HG02623 (cell line): Measurements from ENCODE around the gene PTCD3.

ENCODE experiments used
- ATAC-seq: cut with Tn5 transposase; IDR thresholded peaks from one replicate; pipeline ENCODE4 v1.9.1; 2021; ENCODE audit warnings: moderate library complexity; ENCODE audit not compliant: unreplicated experiment

PTCD3 gene

DNA sequence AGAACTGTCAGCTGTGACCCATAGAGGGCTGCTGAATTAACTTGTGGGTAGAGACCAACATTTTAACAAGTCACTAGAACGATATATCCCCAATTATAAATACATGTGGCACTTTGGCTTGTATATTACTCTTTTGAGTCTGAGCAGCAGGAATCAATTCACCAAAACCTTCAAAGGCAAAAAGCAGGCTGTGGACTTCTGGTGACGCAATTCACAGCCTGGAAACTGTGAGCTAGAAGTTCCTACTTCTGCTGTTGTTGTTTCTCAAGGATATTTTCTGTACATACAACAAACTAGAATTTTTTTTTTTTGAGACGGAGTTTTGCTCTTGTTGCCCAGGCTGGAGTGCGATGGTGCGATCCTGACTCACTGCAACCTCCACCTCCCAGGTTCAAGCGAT, 37.3 kb downstream of the PTCD3 start:
- no peak for ATAC-seq

DNA sequence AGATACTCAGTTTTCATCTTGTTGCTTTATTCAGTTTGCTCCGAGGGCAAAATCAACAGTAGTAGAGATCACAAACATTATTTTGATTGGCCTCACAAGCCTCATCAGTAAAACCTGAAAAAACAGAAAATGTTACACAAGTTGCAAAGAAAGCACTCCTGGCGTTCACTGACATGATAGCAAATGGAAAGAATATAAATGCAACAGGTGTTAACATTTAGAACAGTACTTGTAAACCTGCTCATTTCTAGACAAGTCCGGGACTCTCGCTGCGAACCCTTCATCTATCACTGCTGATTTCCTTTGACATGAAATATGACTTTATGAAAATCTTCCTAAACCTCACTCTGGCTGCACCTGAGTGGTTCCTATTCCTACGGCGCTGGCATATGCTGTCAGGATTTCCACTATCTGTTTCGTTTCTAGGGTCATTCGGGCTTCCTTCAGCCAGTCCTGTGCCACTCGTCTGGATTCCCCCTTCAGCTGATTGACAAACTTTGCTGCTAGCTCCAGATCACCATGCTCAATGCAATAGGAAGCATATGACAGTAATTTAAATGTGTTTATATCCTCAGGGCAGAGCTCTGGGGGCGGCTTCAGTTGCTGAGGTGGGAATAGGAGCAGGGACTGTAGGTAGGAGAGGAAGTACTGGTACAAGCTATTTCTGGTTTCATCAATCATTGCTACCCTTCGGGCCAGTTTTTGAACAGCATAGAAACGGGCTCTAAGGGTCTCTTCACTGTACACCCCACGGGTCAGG, 38.1 kb downstream of the PTCD3 start:
- ATAC-seq = no peak

DNA sequence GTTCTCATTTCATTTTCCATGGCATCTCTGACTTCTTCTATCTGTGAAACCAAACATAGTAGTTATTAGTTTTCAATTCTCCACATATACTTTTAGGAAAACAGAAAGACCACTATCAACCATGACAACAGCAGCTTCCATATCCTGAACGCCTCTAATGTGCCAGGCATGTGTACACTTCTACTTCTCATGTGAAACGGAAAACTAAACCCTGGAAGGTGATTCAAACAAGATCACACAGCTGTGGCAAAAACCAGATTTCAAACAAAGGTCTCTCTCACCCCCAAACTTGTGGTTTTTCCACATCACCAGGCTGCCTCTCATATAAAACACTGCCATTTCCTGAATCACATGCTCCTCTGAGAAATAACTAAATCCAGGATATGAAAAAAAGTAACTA, 41.8 kb downstream of the PTCD3 start:
- no peak for ATAC-seq

- no peak for ATAC-seq
Measured at GRCh38 chr2:86150502-86150901, 44.5 kb downstream of the PTCD3 start.

DNA sequence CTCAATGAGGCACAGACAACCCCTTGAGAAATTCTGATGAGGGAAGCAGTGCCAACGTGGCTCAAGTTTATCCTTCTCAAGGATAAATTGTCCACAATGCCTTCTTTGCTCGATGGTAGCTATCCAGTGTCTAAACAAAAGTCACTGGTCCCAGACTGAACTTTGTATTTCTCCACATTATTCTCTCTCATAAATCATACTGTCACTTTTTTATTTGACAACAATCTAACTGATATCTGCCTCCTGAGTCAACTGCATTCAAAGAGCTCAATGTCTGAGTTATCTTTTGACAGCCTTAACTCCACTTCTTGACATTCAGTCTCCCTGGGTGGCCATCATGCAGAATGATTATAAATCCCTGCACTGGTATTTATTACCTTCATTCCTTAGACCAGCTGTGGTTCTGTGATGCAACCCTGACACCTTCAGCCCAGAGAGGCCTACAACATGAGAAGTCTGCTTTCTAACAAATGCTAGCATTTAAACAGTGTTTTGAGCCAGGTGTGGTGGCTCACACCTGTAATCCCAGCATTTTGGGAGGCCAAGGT, 51.0 kb downstream of the PTCD3 start:
- ATAC-seq = no peak

DNA sequence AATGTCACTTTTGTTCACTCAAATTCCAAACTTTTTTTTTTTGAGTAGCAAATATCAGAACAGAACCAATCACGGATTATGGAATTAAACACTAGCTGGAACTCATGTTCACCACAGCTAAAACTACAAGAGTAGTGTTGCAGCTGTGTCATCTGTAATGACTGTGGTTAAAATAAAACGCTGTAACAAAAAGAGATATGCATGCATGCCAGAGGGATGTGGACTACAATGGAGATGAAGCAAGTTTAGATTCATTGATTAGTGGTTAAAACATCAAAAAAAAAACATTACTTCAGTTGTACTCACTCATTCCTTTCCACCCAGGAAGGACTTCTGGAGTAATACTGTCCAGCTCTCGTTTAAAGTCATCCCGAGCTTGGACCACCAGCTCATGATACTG, 52.3 kb downstream of the PTCD3 start:
- no peak for ATAC-seq

- ATAC-seq = no peak
Measured at GRCh38 chr2:86160156-86160952, 54.3 kb downstream of the PTCD3 start.

GRCh38 chr2:86170449-86170848, 64.4 kb downstream of the PTCD3 start:
- no peak for ATAC-seq

DNA sequence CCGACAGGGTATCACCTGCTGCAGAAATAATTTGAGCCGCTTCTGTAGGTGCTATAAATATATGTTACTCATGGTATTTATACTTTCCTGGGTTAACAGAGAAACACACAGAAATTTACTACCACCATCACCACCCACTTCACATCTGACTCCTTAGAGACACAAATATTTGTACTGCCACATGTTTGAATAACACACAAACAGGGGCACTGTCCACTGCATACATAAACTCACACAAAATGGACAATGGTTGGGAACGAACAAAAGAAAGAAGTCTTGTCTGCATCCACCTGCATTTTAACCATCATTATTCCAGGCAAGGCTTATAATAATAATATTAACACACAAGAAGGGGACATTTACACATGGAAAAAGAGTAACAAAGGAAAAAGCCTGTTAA, 65.3 kb downstream of the PTCD3 start:
- no peak for ATAC-seq

DNA sequence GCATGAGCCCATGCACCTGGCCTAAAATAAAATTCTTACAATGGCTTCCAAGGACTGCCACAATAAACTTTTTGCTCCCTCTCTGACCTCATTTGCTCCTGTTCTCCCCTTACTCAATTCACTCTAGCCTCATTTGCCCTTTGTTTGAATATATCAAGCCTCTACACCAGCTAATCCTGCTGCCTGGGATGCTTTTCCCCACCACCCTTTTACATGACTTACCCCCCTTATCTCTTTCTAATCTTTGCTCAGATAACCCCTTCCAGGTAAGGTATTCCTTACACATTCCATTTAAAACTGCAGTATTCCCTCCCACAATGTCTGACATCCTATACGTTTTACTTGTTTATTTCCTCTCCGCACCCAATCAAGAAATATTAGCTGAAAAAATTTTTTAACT, 66.6 kb downstream of the PTCD3 start:
- no peak for ATAC-seq

DNA sequence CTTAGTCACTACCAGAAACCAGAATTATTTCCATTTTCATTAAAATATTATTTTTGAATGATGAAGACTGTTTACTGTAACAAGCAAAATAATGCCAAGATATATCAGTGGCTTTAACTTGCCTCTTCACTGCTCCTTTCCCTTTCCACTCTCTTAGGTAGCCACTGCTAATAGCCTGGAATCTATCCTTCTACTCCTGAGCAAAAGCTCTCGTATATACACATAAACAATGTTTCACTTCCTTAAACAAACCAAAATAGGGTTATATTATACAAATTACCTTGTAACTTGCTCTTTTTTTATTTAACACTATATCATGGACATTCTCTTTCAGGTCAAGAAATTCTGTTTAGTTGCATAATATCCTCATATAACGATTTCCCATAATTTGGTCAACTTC, 68.4 kb downstream of the PTCD3 start:
- no peak for ATAC-seq

DNA sequence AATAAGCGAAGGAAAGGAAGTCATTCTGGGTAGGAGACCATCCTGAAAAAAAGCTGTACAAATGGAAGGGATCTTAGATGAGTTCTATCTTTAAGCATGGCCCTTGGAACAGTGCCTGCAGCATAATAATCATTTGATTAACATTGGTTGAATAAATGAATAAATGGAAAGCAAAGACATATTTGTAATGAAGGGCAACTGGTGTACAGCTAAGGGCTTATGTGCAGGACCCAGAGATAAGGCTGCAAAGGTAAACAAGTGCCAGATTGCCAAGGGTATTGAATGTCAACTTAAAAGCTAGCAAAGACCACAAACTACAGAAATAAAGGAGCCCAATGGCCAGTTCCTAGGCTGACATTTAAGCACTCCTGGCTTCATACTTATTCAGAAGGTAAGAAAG, 69.8 kb downstream of the PTCD3 start:
- ATAC-seq = no peak

DNA sequence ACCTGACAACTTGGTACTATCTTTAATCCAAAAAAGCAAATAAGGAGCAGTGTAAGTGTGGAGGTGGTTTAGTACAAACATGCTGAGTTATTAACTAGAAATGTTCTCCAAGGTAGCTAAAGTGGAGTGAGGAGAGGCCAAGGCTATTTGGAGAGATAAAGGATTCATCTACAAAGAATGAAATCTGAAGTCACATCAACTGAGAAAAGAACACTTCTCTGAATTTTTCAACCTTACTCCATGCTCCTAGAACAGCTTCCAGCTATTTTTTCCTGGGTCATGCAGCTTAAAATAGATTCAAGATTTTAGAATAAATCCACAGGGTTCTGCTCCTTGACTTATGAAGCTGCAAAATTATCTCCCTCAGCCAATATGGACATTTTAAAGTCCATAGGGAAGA, 70.6 kb downstream of the PTCD3 start:
- ATAC-seq = no peak

- ATAC-seq = no peak
Measured at GRCh38 chr2:86185517-86186212, 79.6 kb downstream of the PTCD3 start.

DNA sequence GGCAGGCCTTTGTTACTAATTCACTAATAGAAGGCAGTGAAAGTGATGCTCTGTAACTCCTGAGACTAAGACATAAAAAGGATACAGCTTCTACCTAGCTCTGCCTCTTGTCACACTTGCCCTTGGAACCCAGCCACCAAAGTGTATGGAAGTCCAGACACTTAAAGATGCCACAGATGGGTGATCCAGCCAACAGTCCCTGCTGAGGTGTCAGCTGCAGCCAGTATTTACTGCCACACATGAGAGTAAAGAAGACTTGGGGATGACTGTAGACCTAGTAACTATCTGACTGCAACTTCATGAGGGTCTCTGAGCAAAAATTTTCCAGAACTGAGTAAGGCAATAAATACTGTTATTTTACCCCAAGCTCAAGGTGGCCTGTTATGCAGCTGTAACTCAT, 80.4 kb downstream of the PTCD3 start:
- no peak for ATAC-seq

GRCh38 chr2:86189782-86190416, 83.9 kb downstream of the PTCD3 start:
- no peak for ATAC-seq
